Measurements from ENCODE around the gene FOXJ3. TPM values are rescaled to one million over a fixed set of nuclear protein-coding genes. Genes with fewer than 3 reads are reported as not detected.

FOXJ3 gene
- total and polyA plus RNA-seq, 2 of the 4 experiments (the other 2 are of a cell fraction), result 16.7 to 30.5 TPM

- TF ChIP-seq MAFK (IDR thresholded peaks at IDR 0.05; ENCODE audit: low read depth, low read length), result no peak
Measured at GRCh38 chr1:42173155-42173933, 161.7 kb downstream of the FOXJ3 start (continued).

- H2BK15ac ChIP-seq (ENCODE audit: low read depth, low read length), result no peak overlapping the region
- intact Hi-C loops (cut with micrococcal nuclease), result loop anchor here (1.0 to 10.0 kb wide), 2 partner anchors 482 to 598 kb away; partner anchors contain the start of gene PPIH
- H3K4ac ChIP-seq (ENCODE audit: low read depth, low read length), result no peak overlapping the region
- POLR2A ChIA-PET (ENCODE audit: unreplicated experiment), result no interaction called here
- H3K14ac ChIP-seq (replicated peaks; ENCODE audit: low read depth, low read length), result no peak overlapping the region
- no peaks in the 10 kb centered on the region for H3K27me3 ChIP-seq (ENCODE audit: control insufficient read depth, insufficient read depth, low read length)
- no peak overlapping the region for H3K23ac ChIP-seq (ENCODE audit: low read depth, low read length)
- DNase-seq, result no peak
- H3K4me3 ChIP-seq (ENCODE audit: insufficient read depth, low read depth, low read length), result no peak overlapping the region
- H3K9ac ChIP-seq (ENCODE audit: low read depth, low read length), result no peak overlapping the region
- H4K91ac ChIP-seq (ENCODE audit: insufficient read depth, low read depth, low read length), result no peak overlapping the region
- no peak overlapping the region for H2BK5ac ChIP-seq (ENCODE audit: low read depth, low read length, poor library complexity, severe bottlenecking)
- H3K27ac ChIP-seq (ENCODE audit: insufficient read depth, low read length), result no peak overlapping the region
- no peak overlapping the region for H2AFZ ChIP-seq (replicated peaks; ENCODE audit: low read length, poor library complexity)
- 0 out of 2 replicates have a peak, but pooled peaks have one; percentile 3 for ATAC-seq (ENCODE audit: low read depth)
- peaks cover 1% of the 10 kb centered on the region; the same call in 1 of the 2 replicates for H3K36me3 ChIP-seq (ENCODE audit: control insufficient read depth, insufficient read depth, low read length)
- H2AK9ac ChIP-seq (replicated peaks; ENCODE audit: low read depth, low read length, poor library complexity), result no peak overlapping the region
- 74% methylated on average over 5 of the region's 15 CpGs; no CpG with 5 or more reads in 1 of the 2 experiments for WGBS, 2 experiments (ENCODE audit: extremely low coverage in 2 of 2, insufficient read length in 1 of 2)
- dilution Hi-C loops (cut with HindIII; ENCODE audit: low sequenced_read_pairs, unreplicated experiment), result no loop called here
- TF ChIP-seq FOS (IDR thresholded peaks at IDR 0.05; ENCODE audit: low read depth, low read length), result no peak
- TF ChIP-seq CHD1 (IDR thresholded peaks at IDR 0.05; ENCODE audit: low read depth, low read length), result no peak
- TF ChIP-seq, protein P1, sequence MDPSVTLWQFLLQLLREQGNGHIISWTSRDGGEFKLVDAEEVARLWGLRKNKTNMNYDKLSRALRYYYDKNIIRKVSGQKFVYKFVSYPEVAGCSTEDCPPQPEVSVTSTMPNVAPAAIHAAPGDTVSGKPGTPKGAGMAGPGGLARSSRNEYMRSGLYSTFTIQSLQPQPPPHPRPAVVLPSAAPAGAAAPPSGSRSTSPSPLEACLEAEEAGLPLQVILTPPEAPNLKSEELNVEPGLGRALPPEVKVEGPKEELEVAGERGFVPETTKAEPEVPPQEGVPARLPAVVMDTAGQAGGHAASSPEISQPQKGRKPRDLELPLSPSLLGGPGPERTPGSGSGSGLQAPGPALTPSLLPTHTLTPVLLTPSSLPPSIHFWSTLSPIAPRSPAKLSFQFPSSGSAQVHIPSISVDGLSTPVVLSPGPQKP (IDR thresholded peaks at IDR 0.05; ENCODE audit: borderline replicate concordance, low read depth, low read length), result no peak
- no peak for TF ChIP-seq SMC3 (IDR thresholded peaks at IDR 0.05; ENCODE audit: low read depth, low read length)
- no peak for TF ChIP-seq BHLHE40 (IDR thresholded peaks at IDR 0.05; ENCODE audit: low read depth, low read length)
- TF ChIP-seq MXI1 (IDR thresholded peaks at IDR 0.05; ENCODE audit: borderline replicate concordance, low read depth, low read length), result no peak
- no peak overlapping the region for H4K5ac ChIP-seq (ENCODE audit: low read depth, low read length)
- H3K56ac ChIP-seq (ENCODE audit: extremely low read depth, insufficient read depth, low read length), result no peak overlapping the region
- 0 out of 2 replicates have a peak, but pooled peaks cover 2% of the 10 kb centered on the region for H3K9me1 ChIP-seq (ENCODE audit: insufficient read depth, low read length)
- H3K79me1 ChIP-seq (ENCODE audit: low read depth in 1 of 2, low read length in 2 of 2), result no peaks in the 10 kb centered on the region
- no peak overlapping the region for H4K8ac ChIP-seq (ENCODE audit: low read depth in 2 of 2, low read length in 2 of 2)
- H4K20me1 ChIP-seq (ENCODE audit: insufficient read depth, low read length), result peaks cover 8% of the 10 kb centered on the region; the same call in 1 of the 2 replicates
- no peak overlapping the region for H3K4me2 ChIP-seq (ENCODE audit: low read depth, low read length)
- H2BK20ac ChIP-seq (ENCODE audit: low read depth, low read length), result no peak overlapping the region
- in situ Hi-C loops (cut with MboI; ENCODE audit: low sequenced_read_pairs), result no loop called here
- CTCF ChIA-PET, result interaction anchor here (0.8 to 2.4 kb wide), 7 partner anchors 10 to 361 kb away, joined by 3 to 8 read pairs (median 3); no protein-coding TSS in a partner anchor
- no TSS peak for BruUV-seq (replicated peaks)
- H3K9me3 ChIP-seq (ENCODE audit: control insufficient read depth, insufficient read depth, low read length), result no peaks in the 10 kb centered on the region
- no peak overlapping the region for H2AK5ac ChIP-seq (ENCODE audit: low read depth, low read length)
- H2BK120ac ChIP-seq (ENCODE audit: low read depth, low read length), result no peak overlapping the region
- H3K4me1 ChIP-seq (ENCODE audit: control insufficient read depth, insufficient read depth, low read length), result peaks cover 5% of the 10 kb centered on the region
- no peak overlapping the region for H3K18ac ChIP-seq (ENCODE audit: low read depth, low read length)
Measured at GRCh38 chr1:42172381-42173133, 162.5 kb downstream of the FOXJ3 start.

Measured in IMR-90 (cell line).